A549 treated with Mapracorat at 1 μM for 4 hours (cell line): Measurements from ENCODE around the gene PCP4. TPM values are rescaled to one million over a fixed set of nuclear protein-coding genes. Genes with fewer than 3 reads are reported as not detected.

Experiments used
- total RNA-seq: library from RNA; stranded (reverse); fragments of 200-300 nt; extraction: Qiagen RNA extraction; gene quantifications from 5 replicates; pipeline ENCODE4 v1.2.3, GENCODE V29; 2022

The PCP4 gene
- not detected in 5 replicates for total RNA-seq

GRCh38 chr21:39867198-39867650, at the start of gene PCP4:
Gene PCP4, plus strand, starts transcription at chr21:39867438. Its CDS starts 64 bp downstream, at chr21:39867502.

Other genes with a start within 250 kb of the PCP4 start
- gene IGSF5, start 122.3 kb upstream of the PCP4 start, total RNA-seq = not detected in 5 replicates